HG03520 (cell line): Measurements from ENCODE around the gene SLC22A5.

Experiments used
- ATAC-seq: cut with Tn5 transposase; IDR thresholded peaks from one replicate; pipeline ENCODE4 v1.9.1; 2021; ENCODE audit warnings: mild to moderate bottlenecking, moderate library complexity; ENCODE audit not compliant: unreplicated experiment

The SLC22A5 gene

DNA sequence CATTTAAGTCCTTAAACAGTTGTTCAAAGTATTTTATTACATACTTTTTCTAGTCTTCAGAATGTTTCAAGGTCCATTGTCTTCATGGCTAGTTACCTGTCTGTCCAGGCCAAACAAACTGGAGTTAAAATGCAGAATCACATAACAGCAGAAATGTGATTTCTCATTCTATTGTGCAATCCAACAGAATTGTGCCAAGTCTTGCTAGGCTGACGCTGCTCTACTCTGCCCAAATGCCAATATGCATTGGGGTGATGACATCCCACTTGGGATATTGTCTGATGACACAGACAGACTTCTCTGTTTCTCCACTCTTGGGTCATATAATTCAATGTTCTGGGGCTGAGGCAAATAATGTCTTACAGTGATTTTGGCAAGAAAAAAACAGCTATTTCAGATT, 5.2 kb upstream of the SLC22A5 start:
- ATAC-seq: no peak

DNA sequence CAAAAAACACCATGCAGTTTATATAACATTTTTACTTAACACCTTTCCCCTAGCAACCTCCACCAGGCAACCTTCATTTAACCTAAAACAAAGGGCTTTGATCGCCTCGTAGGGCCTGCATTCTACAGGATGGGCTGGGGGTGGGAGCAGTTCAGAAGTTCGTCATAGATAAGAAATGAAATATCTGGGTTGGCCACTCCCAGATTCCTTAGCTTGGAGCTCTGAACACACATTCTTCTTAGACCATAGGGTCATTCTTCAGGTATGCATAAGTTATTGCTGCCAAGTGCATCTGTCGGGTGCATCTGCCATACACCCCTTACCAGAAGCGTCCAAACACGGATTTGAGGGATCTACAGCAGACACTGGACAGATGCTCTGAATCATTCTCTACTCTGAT, 4.3 kb upstream of the SLC22A5 start:
- no peak for ATAC-seq

DNA sequence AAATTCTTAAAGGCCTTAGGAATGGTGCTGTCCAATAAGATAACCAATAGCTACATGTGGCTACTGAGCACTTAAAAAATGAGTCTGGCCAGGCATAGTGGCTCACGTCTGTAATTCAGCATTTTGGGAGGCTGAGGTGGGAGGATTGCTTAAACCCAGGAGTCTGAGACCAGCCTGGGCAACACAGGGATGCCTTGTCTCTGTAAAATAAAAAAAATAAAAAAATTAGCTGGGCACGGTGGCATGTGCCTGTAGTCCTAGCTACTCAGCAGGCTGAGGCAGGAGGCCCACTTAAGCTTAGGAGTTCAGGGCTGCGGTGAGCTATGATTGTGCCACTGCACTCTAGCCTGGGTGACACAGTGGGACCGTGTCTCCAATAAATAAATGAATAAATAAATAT, 1.3 kb upstream of the SLC22A5 start:
- no peak for ATAC-seq

DNA sequence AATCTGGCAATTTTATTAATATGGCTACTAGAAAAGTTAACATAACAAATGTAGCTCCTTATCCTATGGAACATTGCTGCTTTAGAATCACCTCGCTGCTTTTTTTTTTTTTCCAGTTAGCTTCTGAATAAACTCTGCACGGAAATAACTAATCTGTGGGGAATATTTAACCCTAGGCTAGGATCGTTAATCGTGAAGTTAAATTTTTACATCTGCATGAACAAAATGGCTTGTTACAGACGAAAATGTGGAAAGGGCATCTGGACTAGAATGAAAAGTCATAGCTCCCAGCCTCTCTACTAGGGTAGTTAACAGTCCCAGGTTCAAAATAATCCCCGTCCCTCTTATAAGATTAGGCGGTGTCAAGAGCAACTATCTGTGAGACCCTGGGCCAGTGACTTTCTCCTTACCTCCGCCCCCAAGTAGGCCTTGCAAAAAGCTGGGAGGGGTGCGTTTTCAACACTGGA, 470 bp upstream of the SLC22A5 start:
- no peak for ATAC-seq

DNA sequence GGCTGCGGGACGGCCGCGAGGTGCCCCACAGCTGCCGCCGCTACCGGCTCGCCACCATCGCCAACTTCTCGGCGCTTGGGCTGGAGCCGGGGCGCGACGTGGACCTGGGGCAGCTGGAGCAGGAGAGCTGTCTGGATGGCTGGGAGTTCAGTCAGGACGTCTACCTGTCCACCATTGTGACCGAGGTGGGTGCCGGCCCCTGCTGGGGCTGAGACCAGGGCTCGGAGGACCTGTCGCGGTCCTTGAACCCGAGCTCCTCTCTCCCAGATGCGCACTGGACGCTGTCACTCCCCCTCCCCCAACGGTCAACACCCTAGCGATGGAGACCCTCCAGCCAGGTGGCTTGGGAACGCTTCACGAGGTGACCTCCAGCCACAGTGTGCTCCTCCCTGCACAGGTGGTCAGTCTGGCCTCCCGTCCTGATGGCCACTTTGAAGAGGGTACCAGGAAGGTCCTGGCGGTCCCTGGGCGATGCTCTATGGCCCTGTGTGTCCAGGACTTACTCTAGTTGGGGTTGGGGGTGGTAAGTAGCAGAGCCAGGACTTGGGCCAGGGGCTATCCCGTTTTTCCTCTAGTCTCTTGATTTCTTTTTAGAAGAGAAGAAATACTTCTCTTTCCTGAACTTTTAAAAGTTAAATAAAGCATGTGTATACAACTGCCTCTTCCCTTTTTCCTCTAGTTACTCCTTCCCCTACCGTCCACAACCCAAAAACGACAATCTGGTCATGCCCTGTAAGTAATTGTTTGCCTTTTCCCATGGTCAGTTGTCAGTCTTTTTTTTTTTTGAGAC, 866 bp downstream of the SLC22A5 start:
- no peak for ATAC-seq

DNA sequence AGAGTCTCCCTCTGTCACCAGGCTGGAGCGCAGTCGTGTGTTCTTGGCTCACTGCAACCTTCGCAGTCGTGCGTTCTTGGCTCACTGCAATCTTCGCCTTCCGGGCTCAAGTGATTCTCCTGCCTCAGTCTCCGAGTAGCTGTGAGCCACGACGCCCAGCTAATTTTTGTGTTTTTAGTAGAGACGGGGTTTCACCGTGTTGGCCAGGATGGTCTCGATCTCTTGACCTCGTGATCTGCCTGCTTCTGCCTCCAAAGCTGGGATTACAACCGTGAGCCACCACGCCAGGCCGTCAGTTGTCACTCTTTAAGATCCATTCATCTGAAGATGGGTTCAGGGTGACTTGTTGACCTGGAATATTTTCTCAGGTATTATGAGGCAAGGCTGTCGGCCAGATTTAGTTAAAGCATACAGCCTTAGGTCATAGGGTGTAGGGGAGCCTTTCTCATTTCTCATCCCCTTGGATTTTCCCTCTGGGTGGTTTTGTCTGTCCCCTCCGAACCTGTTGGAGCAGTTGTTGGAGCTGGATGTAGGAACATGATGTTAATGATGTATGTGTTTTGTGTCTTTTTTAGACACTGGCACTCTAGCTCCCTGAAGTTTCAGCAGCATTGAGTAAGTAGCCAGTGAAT, 1.6 kb downstream of the SLC22A5 start:
- ATAC-seq: no peak

DNA sequence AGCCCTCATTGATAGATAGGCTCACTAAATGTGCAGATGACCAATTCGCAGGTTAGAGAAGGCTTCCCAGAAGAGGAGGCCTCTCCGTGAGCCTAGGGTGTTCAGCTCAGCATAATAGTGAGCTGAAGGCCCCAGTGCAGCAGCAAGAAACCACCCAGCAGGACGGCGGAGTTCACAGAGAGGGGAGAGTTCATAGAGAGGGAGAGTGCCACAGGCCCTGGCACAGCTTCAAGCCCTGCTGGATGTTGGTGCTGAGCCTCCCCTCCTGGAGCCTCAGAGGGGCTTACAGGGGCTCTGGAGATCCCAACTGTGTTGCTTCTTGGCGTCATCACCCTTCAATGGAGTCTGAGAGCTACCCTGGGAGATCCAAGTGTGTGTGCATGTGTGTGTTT, 2.1 kb downstream of the SLC22A5 start:
- no peak for ATAC-seq

DNA sequence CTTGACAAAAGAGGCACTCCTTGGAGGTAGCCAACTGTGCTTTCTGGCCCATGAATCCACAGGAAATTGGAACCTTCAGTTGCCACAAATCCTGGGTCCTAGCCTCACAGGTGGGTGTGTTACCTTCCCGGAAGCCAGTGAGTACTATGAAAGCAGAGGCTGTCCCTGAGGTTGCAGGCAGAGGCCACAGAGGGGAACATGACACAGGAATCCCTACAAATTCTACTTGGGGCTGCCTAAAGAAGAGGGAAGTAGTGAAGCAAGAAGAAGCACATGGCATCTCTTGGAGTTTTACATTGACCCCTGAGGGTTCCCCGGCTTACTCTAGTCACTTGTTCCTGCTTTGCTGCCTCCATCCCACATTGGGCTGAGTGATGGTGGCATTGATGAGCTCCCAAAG, 2.6 kb downstream of the SLC22A5 start:
- no peak for ATAC-seq

DNA sequence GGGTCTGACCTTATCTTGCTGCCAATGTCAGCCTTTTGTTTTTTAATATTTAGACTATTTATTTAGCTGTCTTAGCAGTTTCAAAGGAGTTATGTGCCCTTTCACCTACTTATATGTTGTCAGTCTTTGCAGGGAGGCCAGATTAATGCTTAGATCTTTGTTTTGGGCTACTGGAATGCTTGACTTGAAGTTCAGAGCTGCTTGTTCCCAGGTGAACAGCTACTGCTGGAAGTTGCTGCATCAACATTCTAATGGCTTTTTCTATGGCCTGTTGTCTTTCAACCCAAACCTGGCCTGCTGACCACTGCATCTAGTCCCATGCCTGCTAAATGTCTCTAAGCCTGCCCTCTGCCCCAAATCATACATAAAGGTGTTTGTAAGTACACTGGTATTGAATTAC, 3.0 kb downstream of the SLC22A5 start:
- no peak for ATAC-seq

DNA sequence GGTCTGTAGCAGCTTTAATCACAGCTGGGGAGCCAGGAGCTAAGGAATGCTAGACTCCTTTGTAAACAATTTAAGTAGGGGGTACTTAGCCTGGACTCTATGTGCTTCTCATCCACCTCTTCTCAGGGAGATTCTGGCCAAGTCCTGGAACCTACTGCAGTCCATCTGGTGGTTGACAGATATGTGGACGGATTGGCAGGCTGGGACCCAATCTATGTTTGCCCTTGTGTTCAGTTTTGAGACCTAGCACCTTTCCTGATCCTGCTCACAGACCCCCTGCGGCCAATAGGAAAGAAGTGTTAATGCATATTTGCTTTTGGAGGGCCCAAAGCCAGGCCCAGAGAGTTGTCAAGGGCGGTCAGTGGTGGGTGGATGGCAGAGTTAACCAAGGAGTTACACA, 6.4 kb downstream of the SLC22A5 start:
- ATAC-seq: no peak

DNA sequence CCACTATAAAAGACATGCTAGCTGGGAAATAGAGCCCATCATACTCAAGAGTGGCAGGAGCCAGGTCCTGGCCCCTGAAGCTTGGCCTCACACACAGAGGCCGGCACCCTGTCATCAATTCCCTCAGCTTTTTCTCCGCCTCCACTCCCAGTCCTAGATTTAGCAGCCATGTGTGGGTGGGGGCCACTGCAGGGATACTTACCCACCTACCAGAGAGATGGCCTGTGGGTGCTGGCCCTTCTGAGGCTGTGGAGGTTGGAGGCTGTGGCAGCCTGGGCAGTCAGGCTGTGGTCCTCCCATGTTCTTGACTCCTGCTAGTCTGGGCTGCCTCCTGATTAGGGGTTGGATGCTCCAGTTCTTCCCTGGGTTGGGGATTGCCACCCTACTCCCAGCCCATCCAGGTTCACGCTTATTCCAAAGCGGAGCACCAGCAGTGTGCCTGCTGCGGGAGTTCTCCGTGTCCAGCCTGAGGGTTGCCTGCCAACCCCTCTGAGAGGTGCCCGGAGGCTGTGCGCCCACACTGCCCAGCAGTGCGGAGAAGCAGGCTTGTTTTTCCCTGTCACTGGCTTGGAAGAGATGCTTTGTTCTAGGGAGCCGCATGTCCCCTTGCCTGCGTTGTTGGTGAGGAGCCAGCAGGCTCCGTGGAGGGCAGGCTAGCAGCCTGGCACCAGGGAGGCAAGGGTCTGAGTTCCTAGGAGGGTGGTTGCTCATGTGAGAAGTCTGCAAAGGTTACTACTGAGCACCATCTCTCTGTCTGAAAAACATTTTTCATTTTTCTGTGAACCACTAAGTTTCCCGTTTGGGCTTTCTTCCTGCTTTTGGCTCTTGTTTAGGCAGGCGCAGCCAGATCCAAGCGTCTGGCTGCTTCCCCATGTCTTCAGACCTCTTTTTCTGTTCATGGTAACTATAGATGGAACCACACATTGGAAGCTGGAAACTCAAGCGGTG, 7.5 kb downstream of the SLC22A5 start:
- no peak for ATAC-seq

DNA sequence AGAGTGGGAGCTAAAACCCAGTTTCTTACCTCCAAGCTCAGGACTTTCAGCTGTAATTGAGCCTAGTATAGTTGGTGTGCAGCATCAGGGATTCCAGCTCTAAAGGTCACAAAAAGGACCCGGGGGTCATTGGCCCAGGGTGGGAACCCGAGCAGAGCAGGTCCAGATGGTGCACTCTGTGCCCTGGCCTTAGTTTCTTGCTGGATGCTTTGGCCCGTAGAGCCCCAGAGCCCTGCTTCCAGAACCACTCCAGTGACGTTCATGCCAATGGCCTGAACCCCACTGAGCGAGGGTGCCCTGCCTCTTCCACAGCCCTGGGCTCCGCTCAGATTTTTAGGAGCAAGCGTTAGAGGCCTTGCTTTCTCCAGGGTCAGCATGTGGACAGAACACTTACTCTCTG, 8.2 kb downstream of the SLC22A5 start:
- no peak for ATAC-seq

DNA sequence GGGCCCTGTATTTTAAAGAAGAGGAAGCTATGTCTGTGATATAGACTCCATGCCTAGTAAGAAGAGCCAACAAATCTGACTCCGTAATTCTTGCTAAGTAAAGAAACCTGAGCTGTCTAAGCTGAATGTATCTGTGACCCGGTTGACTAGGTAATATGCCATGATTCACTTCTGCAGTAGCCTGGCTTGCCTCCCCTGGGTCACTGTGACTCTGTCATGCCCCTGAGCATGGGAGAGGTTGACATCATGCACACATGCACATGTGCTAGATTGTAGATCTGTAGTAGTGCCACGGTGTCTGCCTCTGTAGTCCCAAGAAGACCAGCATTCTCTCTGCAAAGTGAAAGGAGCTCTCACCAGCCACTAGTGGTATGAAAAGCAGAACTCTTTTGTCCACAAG, 9.1 kb downstream of the SLC22A5 start:
- ATAC-seq: no peak

DNA sequence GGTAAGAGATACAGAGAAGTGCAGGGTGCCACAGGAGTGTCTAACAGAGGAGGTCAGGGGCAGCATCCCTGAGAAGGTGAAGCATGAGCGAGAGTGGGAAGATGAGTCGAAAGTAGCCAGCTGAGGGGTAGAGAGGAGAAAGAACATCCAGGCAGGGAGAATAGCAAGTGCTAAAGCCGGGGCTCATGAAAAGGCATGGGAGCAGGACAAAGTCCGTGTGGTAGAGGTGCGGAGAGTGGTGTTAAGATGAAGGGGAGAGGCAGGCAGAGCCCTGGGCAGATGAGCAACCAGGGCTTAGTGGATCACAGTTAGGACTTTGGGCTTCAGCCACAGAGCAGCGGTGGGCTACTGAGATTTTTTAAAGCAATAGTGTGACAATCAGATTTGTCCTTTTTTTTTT, 10.5 kb downstream of the SLC22A5 start:
- ATAC-seq: no peak

DNA sequence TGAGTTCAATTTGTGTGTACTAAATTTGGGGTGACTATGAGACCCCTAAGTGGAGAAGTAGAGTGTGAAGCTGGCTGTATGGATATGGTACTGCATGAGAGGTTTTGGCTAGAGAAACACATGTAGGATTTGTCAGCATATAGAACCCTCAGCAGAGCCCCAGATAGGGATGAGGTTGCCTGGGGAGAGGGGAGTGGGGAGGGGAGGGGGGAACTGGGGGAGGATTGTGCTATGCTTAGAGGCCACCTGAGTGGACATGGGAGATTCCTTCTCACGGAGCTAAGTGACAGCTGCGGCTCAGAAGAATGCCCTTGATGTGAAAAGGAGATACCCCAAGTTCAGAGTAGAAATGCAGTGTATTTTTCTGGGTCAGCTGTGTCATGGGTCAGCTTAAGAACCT, 11.2 kb downstream of the SLC22A5 start:
- ATAC-seq: no peak

DNA sequence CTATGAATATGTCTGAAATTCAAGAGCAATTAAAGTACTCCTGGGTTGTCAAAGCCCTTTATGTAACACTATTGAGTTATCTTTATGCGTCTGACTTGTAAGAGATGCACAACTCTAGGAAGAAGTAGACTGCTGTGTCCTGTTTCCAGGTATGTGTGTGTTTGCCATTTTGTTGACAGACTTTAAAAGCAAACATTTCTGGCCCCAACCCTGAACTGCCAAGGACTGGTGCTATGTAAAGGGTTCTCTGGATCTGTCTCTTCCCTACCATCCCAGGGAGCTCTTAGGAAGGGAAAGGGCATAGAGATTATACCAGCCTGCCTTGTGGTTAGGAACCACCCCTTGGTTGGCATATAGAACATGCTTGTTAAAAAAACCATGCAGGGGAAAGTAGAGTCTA, 12.1 kb downstream of the SLC22A5 start:
- ATAC-seq: no peak

DNA sequence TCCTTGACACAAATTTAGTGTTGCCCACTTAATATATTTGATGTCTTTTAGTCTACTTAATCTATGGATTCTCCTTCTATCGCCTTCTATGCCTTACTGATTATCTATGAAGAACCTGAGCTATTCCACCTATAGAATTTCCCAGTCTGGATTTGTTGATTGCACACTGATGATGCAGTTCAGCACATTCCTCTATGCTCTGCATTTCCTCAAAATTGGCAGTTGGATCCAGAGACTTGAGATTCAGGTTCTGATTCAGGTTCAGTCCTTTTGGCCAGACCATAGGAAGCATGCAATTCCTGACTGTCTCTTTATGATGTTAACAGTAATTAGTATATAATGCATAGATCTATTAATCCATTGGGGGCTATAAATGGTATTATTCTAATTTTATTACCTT, 13.8 kb downstream of the SLC22A5 start:
- no peak for ATAC-seq

DNA sequence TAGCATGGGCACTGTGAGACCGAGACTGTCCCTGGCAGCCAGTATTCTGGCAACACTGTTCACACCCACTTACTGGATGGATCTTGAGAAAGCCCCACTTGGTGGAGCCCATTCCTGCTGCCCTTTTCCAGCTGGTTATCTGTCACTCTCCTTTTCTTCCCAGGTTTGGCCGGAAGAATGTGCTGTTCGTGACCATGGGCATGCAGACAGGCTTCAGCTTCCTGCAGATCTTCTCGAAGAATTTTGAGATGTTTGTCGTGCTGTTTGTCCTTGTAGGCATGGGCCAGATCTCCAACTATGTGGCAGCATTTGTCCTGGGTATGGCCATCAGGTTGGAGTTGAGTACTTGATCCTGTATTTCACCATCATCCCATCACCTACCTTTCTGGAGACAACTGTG, 14.5 kb downstream of the SLC22A5 start:
- no peak for ATAC-seq

DNA sequence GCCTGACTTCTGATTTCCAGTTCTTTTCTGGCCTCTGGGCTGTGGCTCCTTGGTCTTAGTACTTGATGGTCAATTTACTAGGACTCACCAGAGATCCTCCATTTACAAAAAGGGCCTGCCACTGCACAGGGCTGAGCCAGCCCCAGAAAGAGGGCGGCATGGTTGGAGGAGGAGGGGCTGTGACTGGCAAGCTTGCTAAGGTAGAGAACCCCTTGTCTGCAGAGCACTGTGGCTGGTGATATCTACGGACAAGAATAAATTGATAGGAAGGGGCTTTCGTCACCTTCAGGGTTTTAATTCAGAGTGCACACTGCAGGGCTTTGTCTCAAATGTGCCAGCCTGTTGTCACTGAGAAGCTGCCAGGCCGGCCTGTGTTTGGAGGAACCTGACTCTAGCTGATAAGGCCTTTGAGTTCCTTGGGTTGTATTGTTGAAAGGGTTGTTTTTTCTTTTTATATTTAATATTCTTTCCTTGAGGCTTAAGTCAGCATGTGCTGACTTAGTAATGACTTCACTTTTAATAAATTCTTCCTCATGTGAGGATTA, 15.1 kb downstream of the SLC22A5 start:
- ATAC-seq: no peak

DNA sequence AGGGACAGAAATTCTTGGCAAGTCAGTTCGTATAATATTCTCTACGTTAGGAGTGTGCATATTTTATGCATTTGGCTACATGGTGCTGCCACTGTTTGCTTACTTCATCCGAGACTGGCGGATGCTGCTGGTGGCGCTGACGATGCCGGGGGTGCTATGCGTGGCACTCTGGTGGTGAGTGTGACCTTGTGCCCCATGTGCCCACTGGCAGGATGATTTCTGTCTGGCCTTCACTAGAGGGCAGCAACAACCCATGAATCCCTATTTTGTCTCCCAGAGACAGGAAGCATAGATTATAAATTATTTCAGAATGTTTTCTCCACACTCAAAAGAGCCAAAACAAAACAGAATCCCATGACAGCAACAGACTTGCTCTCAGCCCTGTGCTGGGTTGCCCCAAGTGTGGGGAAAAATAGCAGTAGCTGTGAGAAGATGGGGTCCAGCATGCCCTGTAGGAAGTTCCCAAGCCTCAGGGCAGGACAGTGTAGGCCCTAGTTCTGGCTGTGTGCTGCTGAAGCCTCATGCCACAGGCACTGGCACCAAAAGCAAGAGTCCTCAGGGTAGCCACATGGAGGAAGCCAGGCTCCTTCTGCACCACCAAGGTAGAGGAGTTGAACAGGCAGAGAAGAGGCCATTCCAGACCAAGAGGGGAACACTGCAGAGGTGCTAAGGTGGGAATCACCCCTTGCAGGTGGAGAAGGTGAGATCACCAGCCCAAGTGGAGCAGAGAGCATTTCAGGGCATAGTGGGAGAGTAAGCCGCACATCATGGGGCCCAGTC, 16.0 kb downstream of the SLC22A5 start:
- ATAC-seq: no peak
